Lung (tissue), 12 donors: ENCODE results near the gene NCOA5. TPM values are rescaled to one million over a fixed set of nuclear protein-coding genes. Genes with fewer than 3 reads are reported as not detected.

ENCODE experiments used
- ATAC-seq: fragments of 200-7000 bp; cut with Tn5 transposase; one replicate; pipeline ENCODE4 v1.9.1; 2020; ENCODE audit warnings: moderate number of reproducible peaks; ENCODE audit not compliant: insufficient read depth, low FRiP score
- DNase-seq, 3 donors: peaks; one replicate each; pipeline ENCODE4 v3.0.0-alpha.2; 2013 to 2017
- H3K27ac ChIP-seq, 2 donors: one replicate each; pipeline ENCODE4 v1.5.1; 2013; ENCODE audit warnings: mild to moderate bottlenecking in 2 of 2, moderate library complexity in 2 of 2, control low read depth in 1 of 2, inconsistent platforms in 1 of 2, low read depth in 1 of 2, low read length in 1 of 2
- H3K27me3 ChIP-seq, 3 donors: one replicate each; pipeline ENCODE4 v1.5.1; 2013; ENCODE audit warnings: low read length in 2 of 3; ENCODE audit not compliant: control insufficient read depth in 3 of 3, insufficient read depth in 3 of 3
- H3K36me3 ChIP-seq, 4 donors: one replicate each; pipeline ENCODE4 v1.5.1; 2013; ENCODE audit warnings: low read length in 4 of 4, mild to moderate bottlenecking in 1 of 4, moderate library complexity in 1 of 4; ENCODE audit not compliant: control insufficient read depth in 4 of 4, insufficient read depth in 4 of 4
- H3K4me1 ChIP-seq, 5 donors: one replicate each; pipeline ENCODE4 v1.5.1; 2013; ENCODE audit warnings: low read length in 5 of 5, mild to moderate bottlenecking in 2 of 5, moderate library complexity in 1 of 5; ENCODE audit not compliant: control insufficient read depth in 5 of 5, insufficient read depth in 5 of 5
- H3K4me3 ChIP-seq: one replicate; pipeline ENCODE4 v1.5.1; 2013; ENCODE audit warnings: mild to moderate bottlenecking, control low read depth, moderate library complexity
- H3K9ac ChIP-seq, 2 donors: one replicate each; pipeline ENCODE4 v1.5.1; 2013; ENCODE audit warnings: low read length in 2 of 2, control low read depth in 1 of 2; ENCODE audit not compliant: insufficient read depth in 1 of 2
- H3K9me3 ChIP-seq, 4 donors: one replicate each; pipeline ENCODE4 v1.5.1; 2013; ENCODE audit warnings: low read length in 3 of 4, mild to moderate bottlenecking in 1 of 4, moderate library complexity in 1 of 4; ENCODE audit not compliant: control insufficient read depth in 4 of 4, insufficient read depth in 3 of 4
- CTCF ChIP-seq: IDR thresholded peaks from 2 replicates; pipeline ENCODE4 v1.5.1; 2012; ENCODE audit warnings: mild to moderate bottlenecking; ENCODE audit errors: control extremely low read depth, extremely low read depth
- WGBS, 2 donors: extraction: QIAGEN DNeasy Blood & Tissue Kit; methylation state at CpG; one replicate each; pipeline ENCODE4 v1.1.7; 2013; 5-methylcytosine and 5-hydroxymethylcytosine counted together
- polyA plus RNA-seq, 2 donors: library from polyadenylated mRNA; stranded (reverse); fragments of 200-250 nt; gene quantifications; one replicate each; pipeline ENCODE4 v1.2.1, GENCODE V29; 2013
- total RNA-seq, 2 donors: library from RNA; depleted of rRNA in 1 of 2; stranded (reverse); fragments of >200 nt in 1 of 2; gene quantifications; one replicate each; pipeline ENCODE4 v1.2.1, GENCODE V29; 2014 to 2021
- donor health status: control.
- donor health status: control.
- donor health status: Bipolar disorder and iron deficiency.
- donor health status: healthy.
- donor health status: DM: yes; HTN: yes; CAD: no.

Gene NCOA5
- total and polyA plus RNA-seq, 4 donors = 11.1 to 24.2 (median 15.1) TPM

DNA sequence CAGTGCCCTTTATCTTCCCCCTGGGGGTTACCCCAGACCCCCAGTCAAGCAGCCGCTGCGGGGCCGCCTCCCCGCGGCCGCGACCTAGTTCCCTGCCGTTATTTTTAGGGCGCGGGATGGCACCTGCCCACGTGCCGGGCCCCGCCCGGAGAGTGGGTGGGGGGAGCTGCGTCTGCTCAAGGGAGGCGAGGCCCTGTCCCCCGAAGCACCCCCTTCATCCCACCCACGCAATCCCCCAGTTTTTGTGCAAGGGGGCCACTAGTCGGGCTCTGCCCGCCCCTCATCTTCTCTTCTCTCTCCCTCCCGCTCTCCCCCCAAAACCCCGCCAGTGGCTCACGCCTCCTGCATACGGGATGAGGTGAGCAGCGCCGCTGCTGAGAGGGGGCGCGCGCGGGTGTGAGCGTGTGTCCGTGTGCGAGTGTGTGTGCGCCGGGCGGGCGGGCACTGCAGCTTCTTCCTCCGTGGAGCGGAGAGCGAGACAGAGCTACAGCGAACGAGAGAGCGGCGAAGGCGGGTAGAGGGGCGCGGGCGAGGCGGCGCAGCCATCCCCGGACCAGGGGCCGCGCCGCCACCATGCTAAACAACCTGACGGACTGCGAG is 60.9 kb downstream of the NCOA5 start, which contains the start of gene SLC12A5:
Gene SLC12A5 (plus strand): TSS at position 444 of the 600 bp plus-strand sequence. CDS start 130 bp downstream, at position 574.
- Histone ChIP-seq H3K27me3 (peaks cover 21 to 51% (median 35%) of the 10 kb centered on the region in 3 donors), H3K4me1 (peaks cover 0 to 3% (median 0%) of the 10 kb centered on the region in 5 donors), H3K9ac (no peak within 1 kb of the TSS), H3K36me3 (no peaks in the 10 kb centered on the region), H3K9me3 (peaks cover 0 to 4% (median 0%) of the 10 kb centered on the region in 4 donors), H3K27ac (no peak within 1 kb of the TSS), H3K4me3 (no peak within 1 kb of the TSS)
- DNase-seq (no peak), ATAC-seq (no peak)
- TF ChIP-seq CTCF = no peak
- 19 to 23% methylated on average over 51 to 56 of the region's 56 CpGs for WGBS, 2 donors

GRCh38 chr20:46028110-46028509 is 61.7 kb downstream of the NCOA5 start:
- no peak overlapping the region for H3K9ac ChIP-seq
- TF ChIP-seq CTCF = no peak
- no peak overlapping the region for H3K4me3 ChIP-seq
- no peak overlapping the region for H3K27ac ChIP-seq
- peaks cover 0 to 5% (median 0%) of the 10 kb centered on the region in 4 donors for H3K9me3 ChIP-seq
- H3K27me3 ChIP-seq = peaks cover 15 to 50% (median 35%) of the 10 kb centered on the region in 3 donors
- DNase-seq (no peak), ATAC-seq (no peak)
- 73 to 74% methylated on average over 7 of the region's 7 CpGs for WGBS, 2 donors
- no peaks in the 10 kb centered on the region for H3K36me3 ChIP-seq
- H3K4me1 ChIP-seq = peaks cover 0 to 3% (median 0%) of the 10 kb centered on the region in 5 donors

DNA sequence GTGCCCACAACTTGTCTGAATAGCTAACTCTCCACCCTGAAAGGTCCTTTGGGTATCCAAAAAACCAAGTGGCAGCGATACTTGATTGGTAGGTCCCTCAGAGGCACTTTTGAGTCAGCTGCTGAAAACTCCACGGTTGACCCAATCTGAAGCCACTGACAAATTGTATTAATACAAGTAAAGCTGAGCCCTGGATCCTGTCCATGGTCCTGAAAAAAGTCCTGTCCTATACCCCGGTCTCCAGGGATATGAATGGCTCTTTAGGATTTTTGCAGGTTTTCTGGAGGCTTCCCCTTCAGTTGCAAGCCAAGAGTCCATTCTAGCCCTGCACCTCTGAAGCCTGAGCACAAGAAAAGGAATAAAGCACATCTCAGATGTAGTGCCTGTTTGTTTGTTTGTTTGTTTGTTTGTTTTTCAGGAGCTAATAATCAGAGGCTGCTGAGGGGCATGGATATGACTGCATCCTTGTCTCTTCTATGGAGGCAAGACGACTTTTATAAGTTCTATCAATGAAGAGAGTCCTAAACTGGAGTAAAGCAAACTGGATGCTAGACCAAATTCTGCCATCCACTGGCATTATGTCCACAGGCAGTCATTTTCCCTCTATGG is 62.4 kb downstream of the NCOA5 start:
- 10 to 15% methylated on average over 4 of the region's 4 CpGs for WGBS, 2 donors
- Histone ChIP-seq H3K9me3 (peaks cover 0 to 5% (median 0%) of the 10 kb centered on the region in 4 donors), H3K4me1 (peaks cover 0 to 3% (median 0%) of the 10 kb centered on the region in 5 donors), H3K27ac (no peak overlapping the region), H3K9ac (no peak overlapping the region), H3K36me3 (no peaks in the 10 kb centered on the region), H3K27me3 (peaks cover 11 to 43% (median 35%) of the 10 kb centered on the region in 3 donors), H3K4me3 (no peak overlapping the region)
- no peak for ATAC-seq
- peak; percentile 59 to 77 (median 70) for DNase-seq
- TF ChIP-seq CTCF = no peak
